Measurements from ENCODE around the gene AOAH.

Gene AOAH

GRCh38 chr7:36755484-36755883 lies 31.2 kb upstream of the AOAH start:
- DNase-seq (ENCODE audit: insufficient read length, low spot score) (peak; percentile 6), FAIRE-seq (no peak)
- TF ChIP-seq SPI1 (IDR thresholded peaks at IDR 0.05; ENCODE audit: low read depth, low read length): peak; percentile 85
- no peak for TF ChIP-seq POLR2A (IDR thresholded peaks at IDR 0.05; ENCODE audit: low read depth, low read length)

GRCh38 chr7:36752026-36752711 lies 27.9 kb upstream of the AOAH start:
- TF ChIP-seq POLR2AphosphoS5 (IDR thresholded peaks at IDR 0.05; ENCODE audit: low read depth, low read length) (no peak), POU2F2 (IDR thresholded peaks at IDR 0.05; ENCODE audit: low read depth, low read length) (no peak), SPI1 (IDR thresholded peaks at IDR 0.05; ENCODE audit: low read depth, low read length) (no peak), PAX5 (IDR thresholded peaks at IDR 0.05; ENCODE audit: insufficient read depth, low read length, severe bottlenecking) (no peak), POLR2A (IDR thresholded peaks at IDR 0.05; ENCODE audit: low read depth, low read length) (no peak), TAF1 (IDR thresholded peaks at IDR 0.05; ENCODE audit: low read depth, low read length) (no peak)
- FAIRE-seq (no peak), DNase-seq (ENCODE audit: insufficient read length, low spot score) (no peak)

- TF ChIP-seq SPI1 (IDR thresholded peaks at IDR 0.05; ENCODE audit: low read depth, low read length) (no peak), PAX5 (IDR thresholded peaks at IDR 0.05; ENCODE audit: insufficient read depth, low read length, severe bottlenecking) (no peak), POLR2A (IDR thresholded peaks at IDR 0.05; ENCODE audit: low read depth, low read length) (no peak), POU2F2 (IDR thresholded peaks at IDR 0.05; ENCODE audit: low read depth, low read length) (no peak), POLR2AphosphoS5 (IDR thresholded peaks at IDR 0.05; ENCODE audit: low read depth, low read length) (no peak), TAF1 (IDR thresholded peaks at IDR 0.05; ENCODE audit: low read depth, low read length) (no peak)
- no peak for FAIRE-seq
- no peak for DNase-seq (ENCODE audit: insufficient read length, low spot score)
These were observed 26.2 kb upstream of the AOAH start for GRCh38 chr7:36750451-36750850.

- DNase-seq (ENCODE audit: insufficient read length, low spot score): no peak
- FAIRE-seq: no peak
- TF ChIP-seq SPI1 (IDR thresholded peaks at IDR 0.05; ENCODE audit: low read depth, low read length) (peak; percentile 14; the same call in 1 of the 2 replicates), POLR2AphosphoS5 (IDR thresholded peaks at IDR 0.05; ENCODE audit: low read depth, low read length) (no peak), PAX5 (IDR thresholded peaks at IDR 0.05; ENCODE audit: insufficient read depth, low read length, severe bottlenecking) (no peak)
These were observed 25.1 kb upstream of the AOAH start for GRCh38 chr7:36749282-36749960.

- no peak for TF ChIP-seq POLR2AphosphoS5 (IDR thresholded peaks at IDR 0.05; ENCODE audit: low read depth, low read length)
- no peak for TF ChIP-seq TAF1 (IDR thresholded peaks at IDR 0.05; ENCODE audit: low read depth, low read length)
- TF ChIP-seq PAX5 (IDR thresholded peaks at IDR 0.05; ENCODE audit: insufficient read depth, low read length, severe bottlenecking): no peak
- no peak for TF ChIP-seq SPI1 (IDR thresholded peaks at IDR 0.05; ENCODE audit: low read depth, low read length)
- TF ChIP-seq POU2F2 (IDR thresholded peaks at IDR 0.05; ENCODE audit: low read depth, low read length): no peak
- TF ChIP-seq POLR2A (IDR thresholded peaks at IDR 0.05; ENCODE audit: low read depth, low read length): no peak
- DNase-seq (ENCODE audit: insufficient read length, low spot score): no peak
- peak; percentile 35 for FAIRE-seq
These were observed 23.8 kb upstream of the AOAH start for GRCh38 chr7:36748017-36748487.

GRCh38 chr7:36747280-36748016 lies 23.2 kb upstream of the AOAH start:
- DNase-seq (ENCODE audit: insufficient read length, low spot score) (no peak), FAIRE-seq (peak; percentile 74)
- no peak for TF ChIP-seq POLR2A (IDR thresholded peaks at IDR 0.05; ENCODE audit: low read depth, low read length)
- TF ChIP-seq SPI1 (IDR thresholded peaks at IDR 0.05; ENCODE audit: low read depth, low read length): no peak
- TF ChIP-seq PAX5 (IDR thresholded peaks at IDR 0.05; ENCODE audit: insufficient read depth, low read length, severe bottlenecking): no peak
- no peak for TF ChIP-seq POLR2AphosphoS5 (IDR thresholded peaks at IDR 0.05; ENCODE audit: low read depth, low read length)
- TF ChIP-seq TAF1 (IDR thresholded peaks at IDR 0.05; ENCODE audit: low read depth, low read length): no peak
- no peak for TF ChIP-seq POU2F2 (IDR thresholded peaks at IDR 0.05; ENCODE audit: low read depth, low read length)

GRCh38 chr7:36746347-36746746 lies 22.1 kb upstream of the AOAH start:
- DNase-seq (ENCODE audit: insufficient read length, low spot score): no peak
- no peak for FAIRE-seq
- TF ChIP-seq PAX5 (IDR thresholded peaks at IDR 0.05; ENCODE audit: insufficient read depth, low read length, severe bottlenecking): no peak
- TF ChIP-seq POLR2A (IDR thresholded peaks at IDR 0.05; ENCODE audit: low read depth, low read length): no peak
- TF ChIP-seq TAF1 (IDR thresholded peaks at IDR 0.05; ENCODE audit: low read depth, low read length): no peak

- DNase-seq (ENCODE audit: insufficient read length, low spot score): no peak
- FAIRE-seq: peak; percentile 40
- TF ChIP-seq POLR2AphosphoS5 (IDR thresholded peaks at IDR 0.05; ENCODE audit: low read depth, low read length): no peak
- TF ChIP-seq SPI1 (IDR thresholded peaks at IDR 0.05; ENCODE audit: low read depth, low read length): peak; percentile 82
These were observed 18.8 kb upstream of the AOAH start for GRCh38 chr7:36742911-36743775.

GRCh38 chr7:36741866-36742265 lies 17.6 kb upstream of the AOAH start:
- DNase-seq (ENCODE audit: insufficient read length, low spot score): no peak
- TF ChIP-seq SPI1 (IDR thresholded peaks at IDR 0.05; ENCODE audit: low read depth, low read length) (no peak), PAX5 (IDR thresholded peaks at IDR 0.05; ENCODE audit: insufficient read depth, low read length, severe bottlenecking) (no peak), POU2F2 (IDR thresholded peaks at IDR 0.05; ENCODE audit: low read depth, low read length) (no peak), POLR2AphosphoS5 (IDR thresholded peaks at IDR 0.05; ENCODE audit: low read depth, low read length) (no peak), TAF1 (IDR thresholded peaks at IDR 0.05; ENCODE audit: low read depth, low read length) (no peak), POLR2A (IDR thresholded peaks at IDR 0.05; ENCODE audit: low read depth, low read length) (no peak)
- no peak for FAIRE-seq
